ENCODE data around the gene DDX50. TPM values are rescaled to one million over a fixed set of nuclear protein-coding genes. Genes with fewer than 3 reads are reported as not detected.

The DDX50 gene
- total RNA-seq, 3 donors from 2014 or later, result 40.3 to 50.2 (median 43.9) TPM

DNA sequence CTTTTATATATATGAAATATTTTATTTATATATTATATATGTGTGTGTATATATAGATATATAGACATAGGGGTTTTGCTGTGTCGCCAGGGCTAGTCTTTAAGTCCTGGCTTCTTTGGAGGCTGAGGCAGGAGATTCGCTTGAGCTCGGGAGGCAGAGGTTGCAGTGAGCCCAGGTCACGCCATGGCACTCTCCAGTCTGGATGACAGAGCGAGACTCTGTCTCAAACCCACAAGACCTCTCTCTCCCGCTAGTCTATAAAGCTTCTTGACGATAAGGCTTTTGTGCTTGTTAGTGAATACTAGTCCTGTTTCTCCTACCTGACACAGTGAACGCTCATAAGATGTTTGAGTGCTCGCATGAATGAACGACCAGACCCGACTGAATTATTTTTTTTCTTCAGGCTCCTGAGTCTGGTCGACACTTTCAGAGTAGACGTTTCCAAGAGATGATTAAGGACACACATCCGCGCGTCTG lies 54.3 kb downstream of the DDX50 start:
- Histone ChIP-seq H3K27me3 (no peaks in the 10 kb centered on the region), H3K4me3 (peak overlapping the region; percentile 90 to 100 (median 94)), H3K9me3 (no peaks in the 10 kb centered on the region), H3K27ac (peak overlapping the region; percentile 88 to 100), H3K36me3 (no peaks in the 10 kb centered on the region), H3K4me1 (no peaks in the 10 kb centered on the region)
- DNase-seq (ENCODE audit: low spot score in 2 of 2), result no peak
- TF ChIP-seq, protein P1, sequence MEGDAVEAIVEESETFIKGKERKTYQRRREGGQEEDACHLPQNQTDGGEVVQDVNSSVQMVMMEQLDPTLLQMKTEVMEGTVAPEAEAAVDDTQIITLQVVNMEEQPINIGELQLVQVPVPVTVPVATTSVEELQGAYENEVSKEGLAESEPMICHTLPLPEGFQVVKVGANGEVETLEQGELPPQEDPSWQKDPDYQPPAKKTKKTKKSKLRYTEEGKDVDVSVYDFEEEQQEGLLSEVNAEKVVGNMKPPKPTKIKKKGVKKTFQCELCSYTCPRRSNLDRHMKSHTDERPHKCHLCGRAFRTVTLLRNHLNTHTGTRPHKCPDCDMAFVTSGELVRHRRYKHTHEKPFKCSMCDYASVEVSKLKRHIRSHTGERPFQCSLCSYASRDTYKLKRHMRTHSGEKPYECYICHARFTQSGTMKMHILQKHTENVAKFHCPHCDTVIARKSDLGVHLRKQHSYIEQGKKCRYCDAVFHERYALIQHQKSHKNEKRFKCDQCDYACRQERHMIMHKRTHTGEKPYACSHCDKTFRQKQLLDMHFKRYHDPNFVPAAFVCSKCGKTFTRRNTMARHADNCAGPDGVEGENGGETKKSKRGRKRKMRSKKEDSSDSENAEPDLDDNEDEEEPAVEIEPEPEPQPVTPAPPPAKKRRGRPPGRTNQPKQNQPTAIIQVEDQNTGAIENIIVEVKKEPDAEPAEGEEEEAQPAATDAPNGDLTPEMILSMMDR (IDR thresholded peaks at IDR 0.05), result no peak
- TF ChIP-seq POLR2A (IDR thresholded peaks at IDR 0.05) (no peak), POLR2AphosphoS5 (IDR thresholded peaks at IDR 0.05) (no peak)
- intact Hi-C loops (cut with DNase I; ENCODE audit: low total_unique reads), result no loop called here

DNA sequence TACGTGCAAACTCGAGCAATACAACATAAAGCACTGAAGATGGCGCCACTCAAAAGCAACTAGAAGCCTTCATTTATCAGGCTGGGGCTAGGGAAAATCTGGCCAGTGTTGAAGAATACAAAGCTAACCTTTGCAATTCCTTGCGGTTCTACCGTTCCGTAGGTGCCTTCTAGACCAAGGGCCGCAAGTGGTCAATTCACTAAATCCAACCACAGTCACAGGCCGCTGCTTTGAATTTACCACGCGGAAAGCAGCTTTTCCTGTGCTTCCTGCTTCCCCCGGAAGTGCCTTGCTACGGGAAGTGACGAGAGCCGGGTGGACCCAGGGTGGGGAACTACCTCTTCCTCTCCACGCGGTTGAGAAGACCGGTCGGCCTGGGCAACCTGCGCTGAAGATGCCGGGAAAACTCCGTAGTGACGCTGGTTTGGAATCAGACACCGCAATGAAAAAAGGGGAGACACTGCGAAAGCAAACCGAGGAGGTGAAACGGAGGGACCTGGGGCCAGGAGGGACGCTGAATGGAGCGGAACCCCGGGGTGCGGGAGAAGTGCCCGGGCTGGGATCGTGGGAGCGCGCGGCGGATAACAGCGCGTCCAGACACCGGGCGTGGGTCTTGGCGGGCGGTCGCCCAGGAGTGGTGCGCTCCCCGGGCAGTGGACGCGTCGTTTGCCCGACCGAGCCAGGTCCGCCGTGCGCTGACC lies 54.9 kb downstream of the DDX50 start, which contains the start of gene DDX21:
DDX21 (plus strand) TSS at position 339 of the 701 bp plus-strand sequence; CDS start at position 395, 56 bp downstream.
- Histone ChIP-seq H3K4me3 (peak within 1 kb of the TSS; percentile 90 to 100 (median 94)), H3K4me1 (no peaks in the 10 kb centered on the region), H3K27me3 (no peaks in the 10 kb centered on the region), H3K36me3 (no peaks in the 10 kb centered on the region), H3K27ac (peak within 1 kb of the TSS; percentile 88 to 100), H3K9me3 (no peaks in the 10 kb centered on the region)
- TF ChIP-seq POLR2A (IDR thresholded peaks at IDR 0.05), result peak; percentile 59
- TF ChIP-seq, protein P1 (IDR thresholded peaks at IDR 0.05), result peak; percentile 30 to 61 (median 61)
- peak; percentile 82 to 86 (median 86) for TF ChIP-seq POLR2AphosphoS5 (IDR thresholded peaks at IDR 0.05)
- peak; percentile 83 to 87 for DNase-seq (ENCODE audit: low spot score in 2 of 2)
- intact Hi-C loops (cut with DNase I; ENCODE audit: low total_unique reads), result no loop called here

DNA sequence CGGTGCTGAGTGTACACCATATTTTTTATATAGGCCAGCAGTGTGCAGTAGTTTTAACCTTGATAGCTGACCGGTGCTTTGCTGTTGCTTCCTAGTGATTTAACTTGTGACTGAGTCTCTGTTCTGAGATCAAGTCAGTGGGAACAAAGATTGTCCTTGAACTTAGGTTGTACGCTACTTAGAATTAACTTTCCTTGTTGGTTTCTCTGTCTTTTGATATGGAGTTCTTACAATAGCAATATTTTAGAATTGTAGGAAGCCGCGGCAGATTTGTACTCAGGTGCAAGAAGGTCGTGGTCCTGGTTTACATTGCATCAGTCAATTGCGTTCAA lies 56.1 kb downstream of the DDX50 start:
- TF ChIP-seq POLR2A (IDR thresholded peaks at IDR 0.05) (no peak), POLR2AphosphoS5 (IDR thresholded peaks at IDR 0.05) (no peak)
- TF ChIP-seq, protein P1 (IDR thresholded peaks at IDR 0.05), result no peak
- Histone ChIP-seq H3K4me3 (peak overlapping the region; percentile 90 to 100 (median 94)), H3K27ac (peak overlapping the region; percentile 88 to 100), H3K27me3 (no peaks in the 10 kb centered on the region), H3K9me3 (no peaks in the 10 kb centered on the region), H3K36me3 (no peaks in the 10 kb centered on the region), H3K4me1 (no peaks in the 10 kb centered on the region)
- intact Hi-C loops (cut with DNase I; ENCODE audit: low total_unique reads), result no loop called here
- no peak for DNase-seq (ENCODE audit: low spot score in 2 of 2)

DNA sequence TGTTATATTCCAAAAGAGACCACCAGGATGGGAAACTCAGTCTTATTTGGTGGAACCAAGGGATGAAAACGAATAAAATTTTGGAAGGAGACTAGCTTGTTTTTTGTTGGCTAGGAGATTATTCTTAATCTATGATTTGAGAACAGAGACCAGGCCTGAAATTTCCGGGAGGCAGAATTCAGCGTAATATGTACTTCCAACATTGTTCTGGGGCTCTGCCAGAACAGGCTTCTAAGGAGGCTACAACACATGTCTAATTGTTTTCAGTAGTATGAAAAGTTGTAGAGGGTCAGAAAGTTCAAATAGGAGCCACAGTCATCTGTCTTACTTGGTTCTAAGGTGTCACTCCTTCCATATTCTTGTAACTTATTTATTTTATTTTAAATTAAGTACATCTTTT lies 56.5 kb downstream of the DDX50 start:
- Histone ChIP-seq H3K27ac (peak overlapping the region; percentile 88 to 100), H3K9me3 (no peaks in the 10 kb centered on the region), H3K4me3 (peak overlapping the region; percentile 90 to 100 (median 94)), H3K4me1 (no peaks in the 10 kb centered on the region), H3K36me3 (peaks cover 2% of the 10 kb centered on the region), H3K27me3 (no peaks in the 10 kb centered on the region)
- intact Hi-C loops (cut with DNase I; ENCODE audit: low total_unique reads), result no loop called here
- TF ChIP-seq POLR2AphosphoS5 (IDR thresholded peaks at IDR 0.05) (no peak), POLR2A (IDR thresholded peaks at IDR 0.05) (no peak)
- TF ChIP-seq, protein P1 (IDR thresholded peaks at IDR 0.05), result no peak
- DNase-seq (ENCODE audit: low spot score in 2 of 2), result no peak
